CD4-positive, alpha-beta T cell treated with Interleukin-4 for 4 hours (primary cell): ENCODE data around the gene MYO5B.

Experiments used
- DNase-seq: peaks from one replicate; pipeline ENCODE4 v3.0.0-alpha.2; 2020

The MYO5B gene

DNA sequence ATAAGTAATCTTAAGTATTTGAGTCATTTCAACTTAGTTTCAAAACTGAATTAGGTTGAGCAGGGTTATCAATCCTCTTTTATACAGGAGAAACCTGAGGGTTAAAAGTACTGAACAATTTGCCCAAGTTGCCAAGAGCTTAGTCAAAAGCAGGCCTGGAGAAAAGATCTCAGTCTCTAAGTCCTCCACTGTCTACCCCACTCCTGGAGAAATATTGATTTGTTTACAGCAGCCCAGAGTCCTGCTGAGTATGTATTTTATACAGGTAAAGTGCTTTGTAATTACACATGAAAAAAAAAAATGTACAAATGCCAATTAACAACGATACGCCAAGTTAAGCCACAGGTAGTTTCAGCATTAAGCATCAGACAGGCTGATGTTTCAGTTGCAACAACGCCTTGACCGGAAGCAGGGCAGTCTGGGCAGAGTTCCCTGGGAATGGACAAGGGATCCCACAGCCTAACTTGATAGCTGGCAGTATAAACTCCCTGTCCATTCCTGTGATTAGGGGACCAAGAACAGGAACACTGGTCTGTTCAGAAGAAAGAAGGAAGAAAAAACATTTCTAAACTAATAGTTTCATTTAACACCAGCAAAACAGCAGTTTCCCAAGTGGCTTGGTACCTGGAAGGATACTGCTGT, 132.9 kb downstream of the MYO5B start:
- no peak for DNase-seq

- DNase-seq = no peak
Measured at GRCh38 chr18:50060822-50061221, 134.1 kb downstream of the MYO5B start.

- no peak for DNase-seq
Measured at GRCh38 chr18:50058731-50059130, 136.2 kb downstream of the MYO5B start.

DNA sequence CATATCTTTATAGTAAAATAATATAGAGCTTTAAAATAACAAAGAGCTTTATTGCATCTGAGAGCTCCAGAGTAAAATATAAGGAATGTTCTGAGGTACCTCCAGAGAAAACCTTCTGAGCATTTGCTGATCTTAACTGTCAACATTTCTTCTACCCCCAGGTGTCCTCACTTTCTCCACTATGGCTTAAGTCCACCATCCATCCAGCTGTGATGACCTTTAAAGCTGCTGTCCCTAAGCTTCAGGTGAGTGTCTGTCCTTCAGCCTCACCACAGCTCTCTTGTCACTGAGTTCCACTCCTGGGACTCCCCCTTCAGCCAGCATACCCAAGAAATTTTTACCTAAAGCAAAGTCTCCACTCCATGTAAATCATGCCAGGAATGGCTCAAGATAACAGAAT, 137.9 kb downstream of the MYO5B start:
- DNase-seq = no peak

DNA sequence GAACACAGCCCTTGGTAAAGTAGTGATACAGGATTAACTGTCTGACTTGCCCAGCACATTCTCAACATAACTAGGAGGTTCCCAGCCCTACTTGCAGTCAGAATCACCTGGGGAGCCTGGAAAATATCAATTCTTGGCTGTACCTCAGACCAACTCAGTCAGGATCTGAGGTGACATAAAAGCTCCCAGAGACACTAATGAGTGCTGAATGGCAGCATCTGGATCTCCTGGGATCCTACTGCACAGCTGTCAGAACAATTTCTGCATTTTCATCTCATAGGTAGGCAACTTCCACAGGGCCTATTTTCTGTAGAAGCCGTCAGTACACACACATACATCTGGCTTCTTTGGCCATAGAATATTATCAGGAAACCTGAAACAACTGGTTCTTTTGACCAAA, 138.8 kb downstream of the MYO5B start:
- DNase-seq = no peak

DNA sequence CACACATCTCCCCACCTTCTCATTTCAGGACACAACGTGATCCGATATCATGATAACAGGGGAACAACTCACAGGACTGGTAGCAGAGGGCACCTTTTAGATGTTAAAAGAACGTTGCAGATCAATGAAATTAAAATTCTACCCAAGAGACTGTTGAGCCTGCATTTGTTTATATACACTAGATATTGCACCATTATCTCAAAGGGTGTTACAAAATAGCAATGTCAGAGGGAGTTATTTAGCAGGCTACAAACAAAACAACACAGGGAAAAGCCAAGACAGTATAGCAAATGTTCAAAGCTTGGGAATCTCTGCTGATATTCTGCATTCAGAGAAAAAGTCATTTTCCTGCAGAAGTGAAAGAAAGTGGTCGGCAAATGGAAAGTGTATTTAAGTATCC, 139.5 kb downstream of the MYO5B start:
- DNase-seq = no peak

- DNase-seq = no peak
Measured at GRCh38 chr18:50053111-50053510, 141.8 kb downstream of the MYO5B start.

- DNase-seq = no peak
Measured at GRCh38 chr18:50051288-50051687, 143.7 kb downstream of the MYO5B start.

GRCh38 chr18:50045126-50045525, 149.8 kb downstream of the MYO5B start:
- no peak for DNase-seq

DNA sequence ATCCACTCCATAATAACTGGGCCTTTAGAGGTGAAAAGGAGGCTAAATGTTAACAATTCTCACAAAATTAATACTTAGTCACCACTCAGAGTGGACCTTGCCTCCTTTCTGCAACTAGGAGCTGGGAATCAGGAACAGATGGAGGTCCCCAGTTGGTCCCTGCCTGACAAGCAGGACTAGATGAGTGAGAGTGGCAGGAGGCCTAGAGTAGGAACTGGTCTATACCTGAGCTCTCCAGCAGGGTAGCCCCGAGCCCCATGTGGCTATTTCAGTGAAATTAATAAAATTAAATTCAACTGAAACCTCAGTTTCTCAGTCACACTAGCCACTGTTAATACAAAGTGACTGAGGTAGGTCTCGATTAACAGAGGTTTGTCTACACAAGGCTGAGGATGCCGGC, 150.5 kb downstream of the MYO5B start:
- DNase-seq = no peak

GRCh38 chr18:50042611-50043010, 152.3 kb downstream of the MYO5B start:
- no peak for DNase-seq

- no peak for DNase-seq
Measured at GRCh38 chr18:50039746-50040145, 155.2 kb downstream of the MYO5B start.

GRCh38 chr18:50038448-50038847, 156.5 kb downstream of the MYO5B start:
- no peak for DNase-seq

DNA sequence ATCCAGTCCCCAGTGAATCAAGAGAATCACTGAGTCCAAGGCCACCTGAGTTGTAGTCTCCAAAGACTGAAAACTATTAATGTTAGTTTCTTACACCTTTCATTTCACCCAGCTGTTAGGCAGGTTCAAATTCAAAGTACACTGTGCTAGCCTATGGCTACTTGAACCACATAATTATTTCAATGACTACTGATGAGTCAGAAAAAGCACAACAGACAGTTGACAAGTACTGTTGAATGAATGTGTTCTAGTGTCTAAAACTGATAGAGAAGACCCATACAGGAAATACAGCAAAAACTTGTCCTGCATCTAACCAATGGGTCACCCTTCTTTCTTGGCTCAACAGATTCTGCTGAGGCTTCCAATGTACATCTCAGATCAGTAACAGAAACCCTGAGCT, 160.9 kb downstream of the MYO5B start:
- DNase-seq = no peak

DNA sequence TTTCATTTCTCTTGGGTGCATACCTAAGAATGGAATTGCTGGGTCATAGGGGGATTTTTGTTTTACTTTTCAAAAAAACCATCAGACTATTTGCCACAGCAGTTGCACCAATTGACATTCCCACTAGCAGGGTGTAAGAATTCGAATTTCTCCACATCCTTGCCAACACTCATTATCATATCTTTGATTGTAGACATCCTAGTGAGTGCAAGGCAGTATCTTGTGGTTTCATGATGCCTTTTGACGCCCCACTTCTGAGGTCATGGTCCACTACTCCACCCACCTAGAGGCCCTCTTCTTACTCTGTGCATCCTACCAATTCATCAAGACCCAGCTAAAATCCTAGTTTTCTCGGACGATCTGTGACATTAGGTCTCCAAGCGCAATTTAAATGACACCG, 161.9 kb downstream of the MYO5B start:
- no peak for DNase-seq

GRCh38 chr18:50030146-50030545, 164.8 kb downstream of the MYO5B start:
- no peak for DNase-seq

GRCh38 chr18:50027996-50028395, 167.0 kb downstream of the MYO5B start:
- DNase-seq = no peak

DNA sequence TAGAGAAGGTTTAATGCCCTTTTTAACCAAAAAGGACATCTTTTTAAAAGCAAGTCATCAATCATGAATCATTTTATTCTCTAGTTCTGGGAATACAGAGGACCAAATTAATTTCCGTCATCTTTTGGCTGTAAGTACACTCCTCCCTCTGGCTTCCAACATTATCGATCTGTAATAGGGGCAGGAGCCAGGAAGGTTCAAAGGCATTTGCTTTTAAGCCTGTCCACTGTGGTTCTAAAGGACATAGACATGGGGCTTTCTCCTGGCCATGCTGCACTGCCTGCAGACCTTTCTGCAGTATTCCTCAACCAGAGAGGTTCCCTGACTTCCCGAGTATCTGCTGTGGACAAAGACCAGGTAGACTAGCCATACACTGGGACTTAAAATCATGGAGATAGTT, 170.5 kb downstream of the MYO5B start:
- no peak for DNase-seq

- DNase-seq = no peak
Measured at GRCh38 chr18:50022985-50023384, 172.0 kb downstream of the MYO5B start.

DNA sequence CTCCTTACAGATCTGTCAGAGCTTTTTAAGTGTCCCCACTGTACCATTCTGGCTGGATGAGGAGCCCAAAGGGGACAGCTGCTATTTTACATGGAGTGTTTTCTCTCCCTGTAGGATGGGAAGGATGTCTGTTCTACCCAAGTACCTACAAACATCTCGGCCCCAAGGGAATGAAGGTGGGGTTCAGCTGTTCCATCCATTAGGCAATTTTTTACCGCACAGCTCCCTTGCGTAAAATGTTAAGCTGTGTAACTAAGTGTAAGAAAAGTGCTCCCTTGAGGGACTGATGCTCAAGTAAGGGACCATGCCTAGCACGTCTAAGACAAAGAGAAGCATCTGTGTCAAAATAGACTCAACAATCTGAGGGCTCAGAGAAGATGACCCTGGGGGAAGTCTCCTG, 180.3 kb downstream of the MYO5B start:
- DNase-seq = no peak

- no peak for DNase-seq
Measured at GRCh38 chr18:50013363-50014138, 181.4 kb downstream of the MYO5B start.

- no peak for DNase-seq
Measured at GRCh38 chr18:50011813-50012435, 183.0 kb downstream of the MYO5B start.

- peak; percentile 21 for DNase-seq
Measured at GRCh38 chr18:50009773-50010335, 185.1 kb downstream of the MYO5B start.

GRCh38 chr18:50008306-50008705, 186.6 kb downstream of the MYO5B start:
- DNase-seq = no peak
